HepG2 (cell line): Measurements from ENCODE around the gene ABHD2. TPM values are rescaled to one million over a fixed set of nuclear protein-coding genes. Genes with fewer than 3 reads are reported as not detected.
A peak's percentile ranks its signal among the peaks of the same experiment; 100 is the strongest.

Source experiments
- AHDC1 ChIP-seq: sonication (generic); formaldehyde crosslinking; IDR thresholded peaks from 2 replicates; pipeline ENCODE4 v1.5.1; 2020; ENCODE audit warnings: mild to moderate bottlenecking, missing genetic modification reagents, borderline replicate concordance
- CTCF ChIP-seq: sonication (generic); formaldehyde crosslinking; IDR thresholded peaks from 2 replicates; pipeline ENCODE4 v1.5.0; 2020; ENCODE audit warnings: mild to moderate bottlenecking, missing genetic modification reagents, moderate library complexity
- NFIB ChIP-seq: sonication (generic); formaldehyde crosslinking; IDR thresholded peaks from 2 replicates; pipeline ENCODE4 v1.9.0; 2021; ENCODE audit warnings: missing genetic modification reagents, mild to moderate bottlenecking, borderline replicate concordance
- PHF8 ChIP-seq: sonication (generic); formaldehyde crosslinking; IDR thresholded peaks from 2 replicates; pipeline ENCODE4 v1.5.0; 2020; ENCODE audit warnings: missing genetic modification reagents
- RCOR2 ChIP-seq: IDR thresholded peaks from 2 replicates; pipeline ENCODE4 v1.6.1; 2016; ENCODE audit warnings: missing biosample characterization, missing genetic modification reagents
- ZBTB33 ChIP-seq: sonication (generic); formaldehyde crosslinking; IDR thresholded peaks from 2 replicates; pipeline ENCODE4 v1.4.0; 2020; ENCODE audit warnings: missing genetic modification reagents
- ZMYM2 ChIP-seq: sonication (generic); formaldehyde crosslinking; IDR thresholded peaks from 2 replicates; pipeline ENCODE4 v1.8.0; 2022; ENCODE audit warnings: mild to moderate bottlenecking, missing genetic modification reagents
- ZNF251 ChIP-seq: sonication (generic); formaldehyde crosslinking; IDR thresholded peaks from 2 replicates; pipeline ENCODE4 v1.9.0; 2021; ENCODE audit warnings: mild to moderate bottlenecking, missing genetic modification reagents
- ZNF280B ChIP-seq: sonication (generic); formaldehyde crosslinking; IDR thresholded peaks from 2 replicates; pipeline ENCODE4 v1.5.0; 2020; ENCODE audit warnings: missing genetic modification reagents, mild to moderate bottlenecking, borderline replicate concordance
- ZNF343 ChIP-seq: sonication (generic); formaldehyde crosslinking; IDR thresholded peaks from 2 replicates; pipeline ENCODE4 v1.4.0; 2020; ENCODE audit warnings: mild to moderate bottlenecking, missing genetic modification reagents
- ZNF451 ChIP-seq: sonication (generic); formaldehyde crosslinking; IDR thresholded peaks from 2 replicates; pipeline ENCODE4 v1.5.0; 2020; ENCODE audit warnings: mild to moderate bottlenecking, missing genetic modification reagents
- ZNF513 ChIP-seq: sonication (generic); formaldehyde crosslinking; conservative IDR thresholded peaks from 2 replicates; pipeline ENCODE4 v1.5.0; 2020; ENCODE audit warnings: missing genetic modification reagents
- ZNF772 ChIP-seq: sonication (generic); formaldehyde crosslinking; IDR thresholded peaks from 2 replicates; pipeline ENCODE4 v1.5.0; 2020; ENCODE audit warnings: mild to moderate bottlenecking, missing genetic modification reagents
- ZNF83 ChIP-seq: sonication (generic); formaldehyde crosslinking; IDR thresholded peaks from 2 replicates; pipeline ENCODE4 v1.4.0; 2020; ENCODE audit warnings: missing genetic modification reagents, mild to moderate bottlenecking, borderline replicate concordance
- ZSCAN20 ChIP-seq: sonication (generic); formaldehyde crosslinking; IDR thresholded peaks from 2 replicates; pipeline ENCODE4 v1.4.0; 2020; ENCODE audit warnings: missing genetic modification reagents, mild to moderate bottlenecking, borderline replicate concordance
- polyA plus RNA-seq, 8 experiments: library from polyadenylated mRNA; depleted of rRNA in 3 of 8; stranded (reverse) in 7 of 8; unstranded in 1 of 8; fragments of >200 nt; fragmentation: Illumina TruSeq in 4 of 8; extraction: Trizol in 4 of 8; gene quantifications; 2 replicates each; pipeline versions ENCODE4 v1.2.1 to v1.2.3, GENCODE V29; 2011 to 2016; ENCODE audit warnings: low read depth in 4 of 8, missing spikeins in 1 of 8, mixed read lengths in 1 of 8; ENCODE audit not compliant: insufficient read depth in 1 of 8
- total RNA-seq, 5 experiments: library from RNA; depleted of rRNA; stranded (reverse); fragments of >200 nt; fragmentation: Illumina TruSeq; extraction: Trizol; gene quantifications; 2 replicates each; pipeline ENCODE4 v1.2.3, GENCODE V29; 2016; ENCODE audit warnings: low read depth in 1 of 5

Gene ABHD2
- total and polyA plus RNA-seq, 2 of the 13 experiments (the other 11 are each of a cell fraction or from before 2014, with no cell fraction given), result 14.8 to 22.4 TPM

- no peak for TF ChIP-seq ZBTB33
- TF ChIP-seq NFIB (CRISPR knock-in tag), result no peak
- no peak for TF ChIP-seq ZNF513
- TF ChIP-seq ZNF343 (CRISPR knock-in tag), result no peak
- TF ChIP-seq CTCF, result no peak
- TF ChIP-seq ZNF772 (CRISPR knock-in tag), result no peak
- peak; percentile 70; the same call in 1 of the 2 replicates for TF ChIP-seq AHDC1 (CRISPR knock-in tag)
- TF ChIP-seq ZMYM2 (CRISPR knock-in tag), result no peak
- no peak for TF ChIP-seq ZSCAN20 (CRISPR knock-in tag)
- no peak for TF ChIP-seq ZNF251 (CRISPR knock-in tag)
- no peak for TF ChIP-seq PHF8
- no peak for TF ChIP-seq ZNF280B (CRISPR knock-in tag)
- TF ChIP-seq ZNF451 (CRISPR knock-in tag), result no peak
- no peak for TF ChIP-seq ZNF83 (CRISPR knock-in tag)
- peak; percentile 63; the same call in 1 of the 2 replicates for TF ChIP-seq RCOR2 (CRISPR knock-in tag)
Measured at GRCh38 chr15:89121414-89121813, 33.2 kb downstream of the ABHD2 start (continued).
